ENCODE results near the gene PTDSS2.

PTDSS2 gene

GRCh38 chr11:492427-493226, 42.5 kb downstream of the PTDSS2 start:
- H3K4me3 ChIP-seq (ENCODE audit: control insufficient read depth in 1 of 7, extremely low read depth in 1 of 7, insufficient read depth in 4 of 7, low read depth in 2 of 7, low read length in 6 of 7) = no peak overlapping the region
- no peak overlapping the region for H3K27ac ChIP-seq (ENCODE audit: insufficient read depth in 1 of 2, low read depth in 1 of 2, low read length in 2 of 2, poor library complexity in 1 of 2, severe bottlenecking in 2 of 2)
- no peaks in the 10 kb centered on the region for H3K9me3 ChIP-seq (ENCODE audit: control extremely low read depth in 1 of 5, control insufficient read depth in 4 of 5, insufficient read depth in 2 of 5, low read depth in 1 of 5, low read length in 4 of 5)
- CTCF ChIA-PET = no interaction called here
- no peaks in the 10 kb centered on the region for H3K27me3 ChIP-seq (replicated peaks in 2 of 5; ENCODE audit: control insufficient read depth in 4 of 5, insufficient read depth in 5 of 5, low read length in 4 of 5)
- no peaks in the 10 kb centered on the region for H3K4me1 ChIP-seq (ENCODE audit: control extremely low read depth in 1 of 4, control insufficient read depth in 4 of 4, insufficient read depth in 4 of 4, low read length in 3 of 4)
- 96% methylated on average over 29 of the region's 32 CpGs for WGBS (ENCODE audit: insufficient coverage)
- peaks cover 2 to 71% (median 46%) of the 10 kb centered on the region in 4 experiments for H3K36me3 ChIP-seq (ENCODE audit: control insufficient read depth in 4 of 4, insufficient read depth in 4 of 4, low read length in 3 of 4)
- no peak for DNase-seq
- POLR2A ChIA-PET = no interaction called here

DNA sequence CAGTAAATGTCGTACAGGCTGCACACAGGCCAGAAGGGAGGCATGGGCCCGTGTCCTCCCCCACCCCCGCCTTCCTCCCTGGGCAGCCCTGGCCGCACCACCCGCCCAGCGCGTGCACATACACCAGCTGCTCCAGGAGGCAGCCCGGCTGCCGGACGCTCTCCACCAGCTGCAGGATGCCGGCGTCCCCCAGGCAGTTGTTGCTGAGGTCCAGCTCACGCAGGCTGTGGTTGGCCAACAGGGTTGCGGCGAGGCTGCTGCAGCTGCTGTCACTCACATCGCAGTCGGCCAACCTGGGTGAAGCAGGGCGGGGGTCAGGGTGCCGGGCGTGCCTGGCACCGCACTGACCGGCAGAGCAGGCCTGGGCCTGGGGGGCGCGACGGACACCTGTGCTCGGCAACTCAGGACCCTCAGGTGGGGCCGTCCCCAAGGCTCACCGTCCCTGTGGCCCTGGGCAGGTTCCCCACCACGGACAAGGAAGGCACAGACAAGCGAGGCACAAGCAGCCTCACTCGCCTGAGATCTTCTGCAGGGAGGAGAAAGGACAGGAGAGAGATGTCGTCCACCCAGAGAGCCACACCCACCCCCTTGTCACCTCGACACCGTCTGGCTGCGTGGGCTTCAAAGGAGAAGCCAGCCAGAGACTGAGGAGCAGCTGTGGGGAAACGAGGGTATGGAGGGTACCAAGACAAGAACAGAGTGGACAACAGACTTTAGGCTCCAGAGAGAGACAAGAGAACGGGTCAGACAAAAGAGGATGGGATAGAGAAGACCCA, 44.9 kb downstream of the PTDSS2 start:
- no peak for DNase-seq
- CTCF ChIA-PET = interaction anchor here (1.4 kb wide), 2 partner anchors 8 to 12 kb away, joined by 4 to 6 read pairs; partner anchors contain the start of gene RNH1
- POLR2A ChIA-PET = no interaction called here
- Histone ChIP-seq H3K9me3 (ENCODE audit: control extremely low read depth in 1 of 5, control insufficient read depth in 4 of 5, insufficient read depth in 2 of 5, low read depth in 1 of 5, low read length in 4 of 5) (no peaks in the 10 kb centered on the region), H3K27me3 (replicated peaks in 2 of 5; ENCODE audit: control insufficient read depth in 4 of 5, insufficient read depth in 5 of 5, low read length in 4 of 5) (no peaks in the 10 kb centered on the region), H3K36me3 (ENCODE audit: control insufficient read depth in 4 of 4, insufficient read depth in 4 of 4, low read length in 3 of 4) (peaks cover 2 to 85% (median 59%) of the 10 kb centered on the region in 4 experiments), H3K4me3 (ENCODE audit: control insufficient read depth in 1 of 7, extremely low read depth in 1 of 7, insufficient read depth in 4 of 7, low read depth in 2 of 7, low read length in 6 of 7) (no peak overlapping the region), H3K27ac (ENCODE audit: insufficient read depth in 1 of 2, low read depth in 1 of 2, low read length in 2 of 2, poor library complexity in 1 of 2, severe bottlenecking in 2 of 2) (no peak overlapping the region), H3K4me1 (ENCODE audit: control extremely low read depth in 1 of 4, control insufficient read depth in 4 of 4, insufficient read depth in 4 of 4, low read length in 3 of 4) (no peaks in the 10 kb centered on the region)
- 93% methylated on average over 34 of the region's 37 CpGs for WGBS (ENCODE audit: insufficient coverage)

DNA sequence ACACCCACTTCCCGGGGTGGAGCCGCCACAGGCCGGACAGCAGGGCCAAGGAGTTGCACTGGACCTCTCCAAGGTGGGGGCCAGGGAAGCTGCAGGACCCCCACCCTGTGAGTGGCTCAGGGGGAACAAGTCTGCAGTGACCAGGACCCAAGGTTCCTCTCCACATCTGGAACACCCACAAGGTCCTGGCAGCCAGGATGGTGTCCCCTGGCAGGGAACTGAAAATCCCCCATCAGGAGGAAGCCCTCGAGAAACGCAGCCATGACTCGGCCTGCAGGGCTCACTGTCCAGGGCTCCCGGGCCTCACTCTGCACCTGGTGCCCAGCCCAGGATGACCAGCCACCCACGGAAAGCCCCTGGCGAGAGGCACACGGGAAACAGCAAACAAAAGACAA, 45.5 kb downstream of the PTDSS2 start:
- 89% methylated on average over 7 of the region's 10 CpGs for WGBS (ENCODE audit: insufficient coverage)
- Histone ChIP-seq H3K4me1 (ENCODE audit: control extremely low read depth in 1 of 4, control insufficient read depth in 4 of 4, insufficient read depth in 4 of 4, low read length in 3 of 4) (no peaks in the 10 kb centered on the region), H3K27me3 (replicated peaks in 2 of 5; ENCODE audit: control insufficient read depth in 4 of 5, insufficient read depth in 5 of 5, low read length in 4 of 5) (no peaks in the 10 kb centered on the region), H3K36me3 (ENCODE audit: control insufficient read depth in 4 of 4, insufficient read depth in 4 of 4, low read length in 3 of 4) (peaks cover 4 to 85% (median 59%) of the 10 kb centered on the region in 4 experiments), H3K9me3 (ENCODE audit: control extremely low read depth in 1 of 5, control insufficient read depth in 4 of 5, insufficient read depth in 2 of 5, low read depth in 1 of 5, low read length in 4 of 5) (no peaks in the 10 kb centered on the region), H3K4me3 (ENCODE audit: control insufficient read depth in 1 of 7, extremely low read depth in 1 of 7, insufficient read depth in 4 of 7, low read depth in 2 of 7, low read length in 6 of 7) (no peak overlapping the region), H3K27ac (ENCODE audit: insufficient read depth in 1 of 2, low read depth in 1 of 2, low read length in 2 of 2, poor library complexity in 1 of 2, severe bottlenecking in 2 of 2) (no peak overlapping the region)
- ChIA-PET CTCF (interaction anchor here (1.4 kb wide), 1 partner anchor 8 kb away, joined by 6 read pairs; no protein-coding TSS in a partner anchor), POLR2A (no interaction called here)
- no peak for DNase-seq

GRCh38 chr11:496834-497564, 46.9 kb downstream of the PTDSS2 start:
- H3K4me3 ChIP-seq (ENCODE audit: control insufficient read depth in 1 of 7, extremely low read depth in 1 of 7, insufficient read depth in 4 of 7, low read depth in 2 of 7, low read length in 6 of 7) = no peak overlapping the region
- H3K9me3 ChIP-seq (ENCODE audit: control extremely low read depth in 1 of 5, control insufficient read depth in 4 of 5, insufficient read depth in 2 of 5, low read depth in 1 of 5, low read length in 4 of 5) = no peaks in the 10 kb centered on the region
- DNase-seq = no peak
- WGBS (ENCODE audit: insufficient coverage) = 97% methylated on average over 34 of the region's 34 CpGs
- H3K27ac ChIP-seq (ENCODE audit: insufficient read depth in 1 of 2, low read depth in 1 of 2, low read length in 2 of 2, poor library complexity in 1 of 2, severe bottlenecking in 2 of 2) = no peak overlapping the region
- CTCF ChIA-PET = no interaction called here
- peaks cover 2 to 90% (median 61%) of the 10 kb centered on the region in 4 experiments for H3K36me3 ChIP-seq (ENCODE audit: control insufficient read depth in 4 of 4, insufficient read depth in 4 of 4, low read length in 3 of 4)
- no peaks in the 10 kb centered on the region for H3K4me1 ChIP-seq (ENCODE audit: control extremely low read depth in 1 of 4, control insufficient read depth in 4 of 4, insufficient read depth in 4 of 4, low read length in 3 of 4)
- POLR2A ChIA-PET = interaction anchor here (1.3 kb wide), 1 partner anchor 10 kb away, joined by 5 read pairs; the partner anchor contains the start of gene RNH1
- H3K27me3 ChIP-seq (replicated peaks in 2 of 5; ENCODE audit: control insufficient read depth in 4 of 5, insufficient read depth in 5 of 5, low read length in 4 of 5) = no peaks in the 10 kb centered on the region

DNA sequence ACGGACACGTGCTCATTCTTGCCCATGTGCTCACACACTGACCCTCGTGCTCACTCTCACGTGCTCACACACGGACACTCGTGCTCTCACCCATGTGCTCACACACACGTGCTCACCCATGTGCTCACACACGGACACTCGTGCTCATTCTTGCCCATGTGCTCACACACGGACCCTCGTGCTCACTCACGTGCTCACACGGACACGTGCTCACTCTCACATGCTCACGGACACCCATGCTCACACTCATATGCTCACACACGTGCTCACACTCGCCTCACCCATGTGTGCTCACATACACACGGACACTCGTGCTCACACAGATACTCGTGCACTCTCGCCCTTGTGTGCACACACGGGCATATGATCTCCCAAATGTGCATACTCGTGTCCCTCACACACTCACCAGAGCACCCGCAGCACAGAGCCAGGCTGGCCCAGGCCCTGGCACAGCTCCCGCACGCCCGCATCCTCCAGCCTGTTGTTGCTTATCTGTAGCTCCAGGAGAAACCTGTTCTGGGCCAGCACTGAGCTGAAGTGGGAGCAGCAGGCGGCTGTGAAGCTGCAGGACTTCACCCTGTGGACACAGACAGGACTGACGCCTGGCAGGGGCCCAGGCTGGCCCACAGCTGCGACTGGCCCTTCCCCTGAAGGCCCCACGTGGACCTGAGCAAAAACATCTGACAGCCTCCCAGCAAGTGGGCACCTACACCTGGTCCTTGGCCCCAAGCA, 47.7 kb downstream of the PTDSS2 start:
- DNase-seq = no peak
- Histone ChIP-seq H3K27me3 (replicated peaks in 2 of 5; ENCODE audit: control insufficient read depth in 4 of 5, insufficient read depth in 5 of 5, low read length in 4 of 5) (no peaks in the 10 kb centered on the region), H3K4me3 (ENCODE audit: control insufficient read depth in 1 of 7, extremely low read depth in 1 of 7, insufficient read depth in 4 of 7, low read depth in 2 of 7, low read length in 6 of 7) (no peak overlapping the region), H3K36me3 (ENCODE audit: control insufficient read depth in 4 of 4, insufficient read depth in 4 of 4, low read length in 3 of 4) (peaks cover 2 to 88% (median 60%) of the 10 kb centered on the region in 4 experiments), H3K9me3 (ENCODE audit: control extremely low read depth in 1 of 5, control insufficient read depth in 4 of 5, insufficient read depth in 2 of 5, low read depth in 1 of 5, low read length in 4 of 5) (no peaks in the 10 kb centered on the region), H3K27ac (ENCODE audit: insufficient read depth in 1 of 2, low read depth in 1 of 2, low read length in 2 of 2, poor library complexity in 1 of 2, severe bottlenecking in 2 of 2) (no peak overlapping the region), H3K4me1 (ENCODE audit: control extremely low read depth in 1 of 4, control insufficient read depth in 4 of 4, insufficient read depth in 4 of 4, low read length in 3 of 4) (no peaks in the 10 kb centered on the region)
- ChIA-PET POLR2A (interaction anchor here (1.3 kb wide), 1 partner anchor 9 kb away, joined by 5 read pairs; the partner anchor contains the start of gene RNH1), CTCF (interaction anchor here (1.1 to 1.4 kb wide), 2 partner anchors 18 to 21 kb away, joined by 5 to 6 read pairs; no protein-coding TSS in a partner anchor)
- WGBS (ENCODE audit: insufficient coverage) = 97% methylated on average over 31 of the region's 31 CpGs

- Histone ChIP-seq H3K27me3 (replicated peaks in 2 of 5; ENCODE audit: control insufficient read depth in 4 of 5, insufficient read depth in 5 of 5, low read length in 4 of 5) (no peaks in the 10 kb centered on the region), H3K4me3 (ENCODE audit: control insufficient read depth in 1 of 7, extremely low read depth in 1 of 7, insufficient read depth in 4 of 7, low read depth in 2 of 7, low read length in 6 of 7) (no peak overlapping the region), H3K9me3 (ENCODE audit: control extremely low read depth in 1 of 5, control insufficient read depth in 4 of 5, insufficient read depth in 2 of 5, low read depth in 1 of 5, low read length in 4 of 5) (no peaks in the 10 kb centered on the region), H3K36me3 (ENCODE audit: control insufficient read depth in 4 of 4, insufficient read depth in 4 of 4, low read length in 3 of 4) (peaks cover 2 to 83% (median 57%) of the 10 kb centered on the region in 4 experiments), H3K27ac (ENCODE audit: insufficient read depth in 1 of 2, low read depth in 1 of 2, low read length in 2 of 2, poor library complexity in 1 of 2, severe bottlenecking in 2 of 2) (no peak overlapping the region), H3K4me1 (ENCODE audit: control extremely low read depth in 1 of 4, control insufficient read depth in 4 of 4, insufficient read depth in 4 of 4, low read length in 3 of 4) (peaks cover 0 to 4% (median 2%) of the 10 kb centered on the region in 4 experiments)
- CTCF ChIA-PET = interaction anchor here (1.0 to 1.4 kb wide), 3 partner anchors 17 to 33 kb away, joined by 3 to 6 read pairs (median 5); no protein-coding TSS in a partner anchor
- POLR2A ChIA-PET = interaction anchor here (1.3 kb wide), 1 partner anchor 8 kb away, joined by 5 read pairs; the partner anchor contains the start of gene RNH1
- 97% methylated on average over 33 of the region's 39 CpGs for WGBS (ENCODE audit: insufficient coverage)
- no peak for DNase-seq
Observed at GRCh38 chr11:498297-499181, 48.5 kb downstream of the PTDSS2 start.
